ENCODE data around the gene GLP1R.

Gene GLP1R

DNA sequence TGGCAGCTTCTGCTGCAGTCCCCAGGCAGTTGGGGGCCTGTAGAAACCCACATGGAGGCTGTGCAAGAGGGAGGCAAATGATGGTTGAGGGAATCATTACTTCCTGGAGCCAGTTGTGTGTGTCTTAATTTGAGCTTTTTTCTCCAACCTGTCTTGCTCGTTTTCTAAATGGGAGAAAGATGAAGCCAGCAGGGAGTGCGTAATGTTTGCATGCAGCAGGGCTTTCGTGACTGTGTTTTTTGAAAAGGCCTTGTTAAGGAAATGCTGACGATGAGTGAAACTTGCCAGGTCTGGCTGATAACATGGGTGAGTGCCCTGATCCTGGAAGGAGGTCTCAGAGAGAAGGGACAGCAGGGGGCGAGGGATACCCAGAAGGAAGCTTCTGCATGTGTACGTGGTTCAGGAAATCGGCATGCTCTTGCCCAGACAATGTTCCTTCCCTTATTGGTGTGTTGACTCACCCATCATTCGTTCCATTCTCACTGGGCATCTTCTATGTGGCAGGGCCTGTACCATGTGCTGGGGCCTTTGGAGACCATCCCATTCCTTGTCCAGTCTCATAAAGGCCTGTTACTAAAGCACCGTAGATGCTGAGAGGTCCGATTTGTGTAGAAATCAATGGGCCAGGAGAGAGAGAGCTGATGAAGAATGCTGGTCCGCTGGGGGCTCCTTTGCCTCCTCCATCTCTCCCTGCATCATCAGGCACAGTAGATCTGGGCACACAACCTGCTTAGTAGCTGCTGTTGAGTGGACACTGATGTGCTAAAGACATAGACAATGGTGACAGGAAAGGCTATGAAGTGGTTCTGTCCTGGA, 27.4 kb downstream of the GLP1R start:
- no peak overlapping the region for H3K27ac ChIP-seq
- TF ChIP-seq, protein P1, sequence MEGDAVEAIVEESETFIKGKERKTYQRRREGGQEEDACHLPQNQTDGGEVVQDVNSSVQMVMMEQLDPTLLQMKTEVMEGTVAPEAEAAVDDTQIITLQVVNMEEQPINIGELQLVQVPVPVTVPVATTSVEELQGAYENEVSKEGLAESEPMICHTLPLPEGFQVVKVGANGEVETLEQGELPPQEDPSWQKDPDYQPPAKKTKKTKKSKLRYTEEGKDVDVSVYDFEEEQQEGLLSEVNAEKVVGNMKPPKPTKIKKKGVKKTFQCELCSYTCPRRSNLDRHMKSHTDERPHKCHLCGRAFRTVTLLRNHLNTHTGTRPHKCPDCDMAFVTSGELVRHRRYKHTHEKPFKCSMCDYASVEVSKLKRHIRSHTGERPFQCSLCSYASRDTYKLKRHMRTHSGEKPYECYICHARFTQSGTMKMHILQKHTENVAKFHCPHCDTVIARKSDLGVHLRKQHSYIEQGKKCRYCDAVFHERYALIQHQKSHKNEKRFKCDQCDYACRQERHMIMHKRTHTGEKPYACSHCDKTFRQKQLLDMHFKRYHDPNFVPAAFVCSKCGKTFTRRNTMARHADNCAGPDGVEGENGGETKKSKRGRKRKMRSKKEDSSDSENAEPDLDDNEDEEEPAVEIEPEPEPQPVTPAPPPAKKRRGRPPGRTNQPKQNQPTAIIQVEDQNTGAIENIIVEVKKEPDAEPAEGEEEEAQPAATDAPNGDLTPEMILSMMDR (conservative IDR thresholded peaks at IDR 0.05): no peak

DNA sequence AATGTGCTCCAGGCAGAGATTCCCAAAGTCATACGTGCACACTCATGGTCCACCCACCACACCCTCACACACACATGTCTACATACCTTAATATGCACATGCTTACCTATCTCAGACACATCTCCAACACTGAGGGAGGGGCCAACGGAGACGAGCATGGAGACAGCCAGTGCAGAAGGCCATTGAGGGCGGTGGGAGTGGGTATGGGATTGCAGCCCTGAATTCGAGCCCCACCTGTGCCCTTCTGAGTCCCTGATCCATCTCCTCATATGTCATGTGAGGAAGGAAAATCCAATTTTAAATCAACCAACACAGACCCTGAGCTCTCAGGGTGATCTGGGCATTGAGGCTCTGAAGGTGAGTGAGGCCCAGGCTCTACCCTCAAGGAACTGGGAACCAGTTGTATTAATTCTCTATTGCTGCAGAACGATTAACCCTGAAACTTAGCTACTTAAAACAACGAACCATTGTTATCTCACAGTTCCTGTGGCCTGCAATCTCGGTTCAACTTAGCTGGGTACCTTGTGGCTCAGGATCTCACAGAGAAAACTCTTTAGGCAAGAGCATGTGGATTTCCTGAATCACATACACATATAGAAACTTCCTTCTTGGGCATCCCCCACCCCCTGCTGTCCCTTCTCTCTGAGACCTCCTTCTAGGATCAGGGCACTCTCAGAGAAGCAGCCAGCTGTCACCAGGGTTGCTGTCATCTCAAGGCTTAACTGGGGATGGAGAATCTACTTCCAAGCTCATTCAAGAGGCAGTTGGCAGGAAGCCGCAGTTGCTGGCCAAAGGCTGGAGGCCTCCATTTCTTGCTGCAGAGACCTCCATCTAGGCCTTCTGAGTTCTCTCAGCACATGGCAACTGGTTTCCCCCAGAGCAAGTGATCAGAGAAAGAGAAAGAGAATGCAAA, 28.3 kb downstream of the GLP1R start:
- no peak overlapping the region for H3K27ac ChIP-seq
- TF ChIP-seq, protein P1 (conservative IDR thresholded peaks at IDR 0.05): no peak

DNA sequence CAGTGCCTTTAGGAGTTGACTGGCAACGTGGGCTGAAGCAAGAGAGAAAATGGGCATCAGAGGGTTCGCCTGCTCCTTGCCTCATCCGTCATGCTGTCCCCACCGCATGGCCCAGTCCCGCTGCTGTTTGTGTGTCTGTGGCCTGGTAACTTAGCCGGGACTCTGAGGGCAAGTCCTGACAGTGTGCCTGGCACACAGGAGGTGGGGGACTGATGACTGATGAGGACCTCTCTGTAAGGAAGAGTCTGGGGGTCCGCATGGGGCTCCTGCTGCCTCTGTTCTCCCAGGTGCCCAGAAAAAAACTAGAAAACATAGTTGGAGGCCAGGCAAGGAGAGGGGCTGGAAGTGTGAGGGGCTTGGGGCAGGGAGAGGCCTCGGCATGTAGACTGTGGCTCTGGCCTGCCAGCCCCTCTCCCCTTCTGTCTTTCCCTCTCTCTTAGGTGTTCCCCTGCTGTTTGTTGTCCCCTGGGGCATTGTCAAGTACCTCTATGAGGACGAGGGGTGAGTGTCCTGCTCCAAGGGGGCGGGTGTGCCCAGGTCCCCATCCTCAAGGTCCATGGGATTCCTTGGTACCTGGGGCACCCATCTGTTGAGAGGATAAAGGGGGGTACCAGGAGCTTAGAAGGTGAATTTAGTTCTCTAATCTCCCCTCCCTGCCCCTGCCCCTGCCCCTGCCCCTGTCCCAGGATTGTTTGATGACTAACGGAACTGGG, 29.5 kb downstream of the GLP1R start:
- TF ChIP-seq, protein P1 (conservative IDR thresholded peaks at IDR 0.05): no peak
- no peak overlapping the region for H3K27ac ChIP-seq

DNA sequence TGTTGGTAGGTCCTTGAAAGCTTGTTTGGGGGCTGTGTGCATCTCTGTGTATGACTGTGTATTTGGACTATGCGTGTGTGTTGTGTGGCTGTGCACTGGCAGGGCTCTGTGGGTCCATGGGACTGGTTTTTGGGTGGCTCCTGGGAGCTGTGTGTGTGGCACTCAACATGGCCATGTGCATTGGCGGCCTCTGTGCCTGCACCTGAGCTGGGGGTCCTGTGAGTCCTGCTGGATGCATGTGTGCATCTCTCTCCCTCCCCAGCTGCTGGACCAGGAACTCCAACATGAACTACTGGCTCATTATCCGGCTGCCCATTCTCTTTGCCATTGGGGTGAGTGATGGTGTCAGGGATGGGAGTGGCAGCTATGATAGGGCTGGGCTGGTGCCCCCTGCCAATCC, 30.1 kb downstream of the GLP1R start:
- TF ChIP-seq, protein P1 (conservative IDR thresholded peaks at IDR 0.05): no peak
- H3K27ac ChIP-seq: no peak overlapping the region

DNA sequence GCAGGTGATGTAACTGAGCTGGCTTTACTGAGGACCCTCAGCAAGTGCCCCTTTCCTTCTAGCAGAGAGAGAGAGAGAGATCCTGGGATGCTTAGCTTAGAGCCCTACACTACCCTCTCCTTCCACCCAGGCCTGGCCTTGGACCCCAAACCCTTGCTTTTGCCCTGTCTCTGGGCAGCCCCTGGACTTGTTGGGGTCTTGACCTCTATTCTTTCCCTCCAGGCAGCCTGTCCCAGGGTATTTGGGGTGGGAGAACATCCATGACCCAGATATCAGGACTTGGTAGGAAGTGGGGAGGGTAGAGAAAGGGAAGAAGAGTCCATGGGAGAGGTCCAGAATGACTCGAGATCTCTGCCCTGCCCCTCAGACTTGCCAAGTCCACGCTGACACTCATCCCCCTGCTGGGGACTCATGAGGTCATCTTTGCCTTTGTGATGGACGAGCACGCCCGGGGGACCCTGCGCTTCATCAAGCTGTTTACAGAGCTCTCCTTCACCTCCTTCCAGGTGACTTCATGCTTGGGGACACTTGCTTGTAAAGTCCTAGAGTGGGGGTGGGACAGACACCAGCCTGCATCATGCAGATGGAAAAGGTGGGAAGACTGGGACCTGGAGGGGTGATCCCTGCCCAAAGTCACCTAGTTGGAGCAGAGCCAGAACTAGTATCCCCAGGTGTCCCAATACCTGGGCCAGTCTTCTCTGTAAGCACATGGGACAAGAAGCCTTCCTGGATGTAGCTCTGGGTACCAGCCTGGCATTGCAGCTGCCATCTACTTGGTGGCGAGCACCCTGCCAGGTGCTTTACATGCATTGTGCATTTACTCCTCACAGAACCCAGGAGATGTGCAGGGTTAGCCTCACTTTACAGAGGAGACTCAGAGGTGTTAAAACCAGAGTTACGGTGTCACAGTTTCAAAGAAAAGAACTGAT, 30.9 kb downstream of the GLP1R start:
- TF ChIP-seq, protein P1 (conservative IDR thresholded peaks at IDR 0.05): no peak
- H3K27ac ChIP-seq: no peak overlapping the region

DNA sequence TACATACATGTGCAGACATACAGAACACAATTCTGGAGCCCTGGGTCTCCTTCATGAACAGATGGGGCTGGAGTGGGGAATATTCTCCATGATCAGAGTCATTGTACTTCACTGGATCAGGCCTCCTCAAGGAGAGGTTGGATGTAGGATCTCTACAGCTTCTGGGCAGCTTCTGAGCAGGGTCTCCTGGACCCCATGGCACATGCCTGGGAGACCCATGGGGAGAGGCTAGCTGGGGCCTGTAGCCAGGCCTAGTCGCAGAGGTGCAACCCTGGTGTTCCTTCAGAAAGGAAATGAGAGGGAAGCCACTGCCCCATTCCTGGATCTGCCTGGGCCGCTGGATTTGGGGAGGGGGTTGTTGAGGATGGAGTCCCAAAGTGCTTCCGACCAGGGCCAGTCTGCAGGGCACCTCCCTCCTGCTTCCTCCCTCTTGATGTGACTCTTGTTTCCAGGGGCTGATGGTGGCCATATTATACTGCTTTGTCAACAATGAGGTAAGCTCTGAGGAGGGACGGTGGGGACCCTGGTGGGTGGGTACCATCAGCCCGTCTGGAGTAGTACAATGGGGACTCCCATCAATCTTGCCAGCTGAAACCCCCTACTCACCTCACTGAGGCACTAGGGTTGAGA, 31.8 kb downstream of the GLP1R start:
- no peak overlapping the region for H3K27ac ChIP-seq
- TF ChIP-seq, protein P1 (conservative IDR thresholded peaks at IDR 0.05): no peak

Measured in VCaP (cell line).